Parathyroid adenoma (tissue), 2 donors: ENCODE data around the gene SUSD2.

Experiments used
- H2AFZ ChIP-seq: fragments of 300-600 bp; sonication (generic); one replicate; pipeline ENCODE4 v1.7.0; 2017; ENCODE audit warnings: antibody characterized with exemption, mild to moderate bottlenecking
- H3K27ac ChIP-seq: fragments of 300-600 bp; sonication (generic); one replicate; pipeline ENCODE4 v1.7.0; 2017
- H3K27me3 ChIP-seq: fragments of 300-600 bp; sonication (generic); one replicate; pipeline ENCODE4 v1.7.0; 2017; ENCODE audit warnings: low read length; ENCODE audit not compliant: control insufficient read depth, insufficient read depth
- H3K36me3 ChIP-seq: fragments of 300-600 bp; sonication (generic); one replicate; pipeline ENCODE4 v1.7.0; 2017; ENCODE audit warnings: low read length; ENCODE audit not compliant: control insufficient read depth, insufficient read depth
- H3K4me1 ChIP-seq: fragments of 300-600 bp; sonication (generic); one replicate; pipeline ENCODE4 v1.7.0; 2017; ENCODE audit warnings: control low read depth
- H3K4me2 ChIP-seq: fragments of 300-600 bp; sonication (generic); one replicate; pipeline ENCODE4 v1.7.0; 2017; ENCODE audit warnings: low read length
- H3K4me3 ChIP-seq: fragments of 300-600 bp; sonication (generic); one replicate; pipeline ENCODE4 v1.7.0; 2017; ENCODE audit warnings: low read depth, low read length
- H3K79me2 ChIP-seq: fragments of 300-600 bp; sonication (generic); one replicate; pipeline ENCODE4 v1.7.0; 2017; ENCODE audit warnings: control low read depth
- H3K9ac ChIP-seq: fragments of 300-600 bp; sonication (generic); one replicate; pipeline ENCODE4 v1.7.0; 2017; ENCODE audit warnings: mild to moderate bottlenecking
- H3K9me3 ChIP-seq: fragments of 300-600 bp; sonication (generic); one replicate; pipeline ENCODE4 v1.7.0; 2017; ENCODE audit warnings: low read length; ENCODE audit not compliant: control insufficient read depth
- CTCF ChIP-seq: fragments of 300-600 bp; sonication (generic); IDR thresholded peaks from one replicate; pipeline ENCODE4 v1.7.0; 2017; ENCODE audit warnings: antibody characterized with exemption, mild to moderate bottlenecking
- donor health status: primary hyperparathyroidism.

The SUSD2 gene

GRCh38 chr22:24170632-24171031 lies 10.7 kb upstream of the SUSD2 start:
- no peak overlapping the region for H2AFZ ChIP-seq
- no peak overlapping the region for H3K4me2 ChIP-seq
- no peak for TF ChIP-seq CTCF
- no peak overlapping the region for H3K27ac ChIP-seq
- H3K4me1 ChIP-seq = no peaks in the 10 kb centered on the region
- no peaks in the 10 kb centered on the region for H3K79me2 ChIP-seq
- no peaks in the 10 kb centered on the region for H3K27me3 ChIP-seq
- no peak overlapping the region for H3K9ac ChIP-seq
- no peak overlapping the region for H3K4me3 ChIP-seq
- H3K36me3 ChIP-seq = no peaks in the 10 kb centered on the region
- H3K9me3 ChIP-seq = no peaks in the 10 kb centered on the region

GRCh38 chr22:24171822-24172221 lies 9.5 kb upstream of the SUSD2 start:
- no peaks in the 10 kb centered on the region for H3K27me3 ChIP-seq
- H2AFZ ChIP-seq = no peak overlapping the region
- no peaks in the 10 kb centered on the region for H3K79me2 ChIP-seq
- H3K9ac ChIP-seq = no peak overlapping the region
- no peak overlapping the region for H3K27ac ChIP-seq
- no peaks in the 10 kb centered on the region for H3K9me3 ChIP-seq
- H3K36me3 ChIP-seq = no peaks in the 10 kb centered on the region
- H3K4me3 ChIP-seq = no peak overlapping the region
- H3K4me2 ChIP-seq = no peak overlapping the region
- TF ChIP-seq CTCF = no peak
- H3K4me1 ChIP-seq = no peaks in the 10 kb centered on the region

GRCh38 chr22:24175160-24175808 lies 6.0 kb upstream of the SUSD2 start:
- Histone ChIP-seq H3K27ac (no peak overlapping the region), H3K79me2 (no peaks in the 10 kb centered on the region), H3K9me3 (no peaks in the 10 kb centered on the region), H2AFZ (no peak overlapping the region), H3K4me1 (no peaks in the 10 kb centered on the region), H3K27me3 (no peaks in the 10 kb centered on the region), H3K36me3 (no peaks in the 10 kb centered on the region), H3K4me3 (no peak overlapping the region), H3K4me2 (no peak overlapping the region), H3K9ac (no peak overlapping the region)
- peak; percentile 60 for TF ChIP-seq CTCF

GRCh38 chr22:24176040-24176439 lies 5.2 kb upstream of the SUSD2 start:
- H3K27ac ChIP-seq = no peak overlapping the region
- no peaks in the 10 kb centered on the region for H3K4me1 ChIP-seq
- TF ChIP-seq CTCF = no peak

GRCh38 chr22:24176630-24177029 lies 4.7 kb upstream of the SUSD2 start:
- no peak overlapping the region for H3K9ac ChIP-seq

More at GRCh38 chr22:24176040-24176439, 5.2 kb upstream of the SUSD2 start:
- Histone ChIP-seq H3K36me3 (no peaks in the 10 kb centered on the region), H3K4me3 (no peak overlapping the region), H3K27me3 (no peaks in the 10 kb centered on the region), H3K9me3 (no peaks in the 10 kb centered on the region), H3K4me2 (no peak overlapping the region), H3K9ac (no peak overlapping the region), H3K79me2 (no peaks in the 10 kb centered on the region), H2AFZ (no peak overlapping the region)

More at GRCh38 chr22:24176630-24177029, 4.7 kb upstream of the SUSD2 start:
- no peak for TF ChIP-seq CTCF
- Histone ChIP-seq H3K27me3 (no peaks in the 10 kb centered on the region), H2AFZ (no peak overlapping the region), H3K4me3 (no peak overlapping the region), H3K79me2 (no peaks in the 10 kb centered on the region), H3K9me3 (no peaks in the 10 kb centered on the region), H3K27ac (no peak overlapping the region), H3K36me3 (no peaks in the 10 kb centered on the region), H3K4me1 (no peaks in the 10 kb centered on the region), H3K4me2 (no peak overlapping the region)
